Loucy (cell line): Measurements from ENCODE around the gene PPP3CA.

ENCODE experiments used
- H2AFZ ChIP-seq: fragments of 200-600 bp; sonication (generic); 2 replicates; pipeline ENCODE4 v1.6.0; 2016; ENCODE audit warnings: antibody characterized with exemption, mild to moderate bottlenecking, low read length, moderate library complexity
- H3F3A ChIP-seq: fragments of 200-600 bp; 2 replicates; pipeline ENCODE4 v1.6.0; 2016; ENCODE audit warnings: antibody characterized with exemption, low read depth, mild to moderate bottlenecking
- H3K27me3 ChIP-seq: fragments of 200-600 bp; sonication (generic); 2 replicates; pipeline ENCODE4 v1.6.1; 2014; ENCODE audit warnings: low read length, mild to moderate bottlenecking; ENCODE audit not compliant: insufficient read depth, poor library complexity, severe bottlenecking
- H3K36me3 ChIP-seq: fragments of 200-600 bp; sonication (generic); 2 replicates; pipeline ENCODE4 v1.6.1; 2016; ENCODE audit warnings: low read length; ENCODE audit not compliant: insufficient read depth
- H3K4me1 ChIP-seq: fragments of 200-600 bp; sonication (generic); 2 replicates; pipeline ENCODE4 v1.5.1; 2014; ENCODE audit warnings: low read length, mild to moderate bottlenecking; ENCODE audit not compliant: insufficient read depth, poor library complexity, severe bottlenecking
- H3K4me2 ChIP-seq: fragments of 200-600 bp; sonication (generic); 2 replicates; pipeline ENCODE4 v1.6.0; 2014; ENCODE audit warnings: antibody characterized with exemption, low read length, low read depth, mild to moderate bottlenecking; ENCODE audit not compliant: poor library complexity, severe bottlenecking
- H3K4me3 ChIP-seq: fragments of 200-600 bp; sonication (generic); 2 replicates; pipeline ENCODE4 v1.5.1; 2014; ENCODE audit warnings: low read length, mild to moderate bottlenecking, mixed read lengths; ENCODE audit not compliant: poor library complexity, severe bottlenecking
- H3K79me2 ChIP-seq: fragments of 200-600 bp; sonication (generic); 2 replicates; pipeline ENCODE4 v1.6.1; 2014; ENCODE audit warnings: low read length; ENCODE audit not compliant: insufficient read depth
- H3K9ac ChIP-seq: fragments of 200-600 bp; sonication (generic); 2 replicates; pipeline ENCODE4 v1.6.0; 2014; ENCODE audit warnings: mild to moderate bottlenecking, low read depth, low read length, moderate library complexity; ENCODE audit not compliant: poor library complexity, severe bottlenecking
- H3K9me2 ChIP-seq: fragments of 200-600 bp; sonication (generic); replicated peaks from 2 replicates; pipeline ENCODE4 v1.6.1; 2016; ENCODE audit warnings: low read depth, low read length, mixed read lengths
- H3K9me3 ChIP-seq: fragments of 200-600 bp; sonication (generic); 2 replicates; pipeline ENCODE4 v1.6.1; 2014; ENCODE audit warnings: mild to moderate bottlenecking, antibody characterized with exemption, low read length, low read depth; ENCODE audit not compliant: insufficient read depth
- H4K20me1 ChIP-seq: fragments of 200-600 bp; sonication (generic); 2 replicates; pipeline ENCODE4 v1.6.0; 2014; ENCODE audit warnings: antibody characterized with exemption, low read length, mild to moderate bottlenecking; ENCODE audit not compliant: insufficient read depth, poor library complexity, severe bottlenecking
- EZH2phosphoT487 ChIP-seq: fragments of 200-600 bp; IDR thresholded peaks from 2 replicates; pipeline ENCODE4 v1.6.1; 2018; ENCODE audit warnings: antibody characterized with exemption, mild to moderate bottlenecking, moderate library complexity, borderline replicate concordance
- TF ChIP-seq, protein P1 (sequence below): fragments of 200-600 bp; sonication (generic); conservative IDR thresholded peaks from 2 replicates; pipeline ENCODE4 v1.5.1; 2014; ENCODE audit warnings: mild to moderate bottlenecking, antibody characterized with exemption, low read length

The PPP3CA gene

GRCh38 chr4:101224358-101225218 lies 122.7 kb downstream of the PPP3CA start:
- H3K4me2 ChIP-seq, result no peak overlapping the region
- no peaks in the 10 kb centered on the region for H3K27me3 ChIP-seq
- no peaks in the 10 kb centered on the region for H3K4me1 ChIP-seq
- H3K79me2 ChIP-seq, result peaks cover 13% of the 10 kb centered on the region; the same call in 1 of the 2 replicates
- no peak overlapping the region for H3K9ac ChIP-seq
- H3K4me3 ChIP-seq, result no peak overlapping the region
- no peaks in the 10 kb centered on the region for H3K36me3 ChIP-seq
- H3F3A ChIP-seq, result no peaks in the 10 kb centered on the region
- TF ChIP-seq EZH2phosphoT487, result no peak
- TF ChIP-seq, protein P1, sequence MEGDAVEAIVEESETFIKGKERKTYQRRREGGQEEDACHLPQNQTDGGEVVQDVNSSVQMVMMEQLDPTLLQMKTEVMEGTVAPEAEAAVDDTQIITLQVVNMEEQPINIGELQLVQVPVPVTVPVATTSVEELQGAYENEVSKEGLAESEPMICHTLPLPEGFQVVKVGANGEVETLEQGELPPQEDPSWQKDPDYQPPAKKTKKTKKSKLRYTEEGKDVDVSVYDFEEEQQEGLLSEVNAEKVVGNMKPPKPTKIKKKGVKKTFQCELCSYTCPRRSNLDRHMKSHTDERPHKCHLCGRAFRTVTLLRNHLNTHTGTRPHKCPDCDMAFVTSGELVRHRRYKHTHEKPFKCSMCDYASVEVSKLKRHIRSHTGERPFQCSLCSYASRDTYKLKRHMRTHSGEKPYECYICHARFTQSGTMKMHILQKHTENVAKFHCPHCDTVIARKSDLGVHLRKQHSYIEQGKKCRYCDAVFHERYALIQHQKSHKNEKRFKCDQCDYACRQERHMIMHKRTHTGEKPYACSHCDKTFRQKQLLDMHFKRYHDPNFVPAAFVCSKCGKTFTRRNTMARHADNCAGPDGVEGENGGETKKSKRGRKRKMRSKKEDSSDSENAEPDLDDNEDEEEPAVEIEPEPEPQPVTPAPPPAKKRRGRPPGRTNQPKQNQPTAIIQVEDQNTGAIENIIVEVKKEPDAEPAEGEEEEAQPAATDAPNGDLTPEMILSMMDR, result no peak
- no peaks in the 10 kb centered on the region for H3K9me3 ChIP-seq
- no peaks in the 10 kb centered on the region for H3K9me2 ChIP-seq
- H4K20me1 ChIP-seq, result no peaks in the 10 kb centered on the region
- no peak overlapping the region for H2AFZ ChIP-seq

DNA sequence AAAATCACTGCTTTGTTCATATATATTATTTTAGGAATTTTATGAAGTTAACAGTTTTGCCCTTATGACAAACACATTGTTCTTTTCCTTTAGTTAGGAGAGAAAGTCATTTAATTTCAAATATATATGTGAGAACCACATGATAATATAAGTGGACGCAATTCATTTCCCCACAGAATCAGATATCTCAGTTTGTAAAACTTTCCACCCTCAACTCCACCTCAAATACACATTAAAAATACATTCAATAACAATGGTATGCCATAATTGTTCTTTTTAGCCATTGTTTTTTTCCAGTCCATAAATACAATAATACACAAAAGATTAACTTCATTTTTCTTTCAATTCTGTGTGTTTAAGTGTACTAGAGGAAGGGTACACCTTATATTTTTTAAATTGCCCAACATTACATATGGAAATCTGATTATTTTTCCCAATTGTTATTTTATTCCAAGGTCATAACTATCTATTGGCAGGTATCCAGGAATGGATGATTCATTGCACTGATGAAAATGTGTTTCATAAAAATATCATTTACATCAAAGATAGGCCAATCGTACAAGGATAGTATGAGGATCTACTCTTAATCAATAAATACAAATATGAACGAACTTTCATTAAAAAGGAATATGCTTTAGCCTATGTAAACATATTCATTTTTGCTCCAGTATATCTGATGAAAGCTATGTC lies 125.0 kb downstream of the PPP3CA start:
- Histone ChIP-seq H3K4me3 (no peak overlapping the region), H2AFZ (no peak overlapping the region), H3K9me3 (no peaks in the 10 kb centered on the region), H3K4me1 (no peaks in the 10 kb centered on the region), H3F3A (no peaks in the 10 kb centered on the region), H3K4me2 (no peak overlapping the region), H3K9me2 (no peaks in the 10 kb centered on the region), H4K20me1 (no peaks in the 10 kb centered on the region), H3K27me3 (no peaks in the 10 kb centered on the region), H3K79me2 (0 out of 2 replicates have a peak, but pooled peaks cover 7% of the 10 kb centered on the region), H3K9ac (no peak overlapping the region), H3K36me3 (no peaks in the 10 kb centered on the region)
- no peak for TF ChIP-seq EZH2phosphoT487
- TF ChIP-seq, protein P1, result no peak

DNA sequence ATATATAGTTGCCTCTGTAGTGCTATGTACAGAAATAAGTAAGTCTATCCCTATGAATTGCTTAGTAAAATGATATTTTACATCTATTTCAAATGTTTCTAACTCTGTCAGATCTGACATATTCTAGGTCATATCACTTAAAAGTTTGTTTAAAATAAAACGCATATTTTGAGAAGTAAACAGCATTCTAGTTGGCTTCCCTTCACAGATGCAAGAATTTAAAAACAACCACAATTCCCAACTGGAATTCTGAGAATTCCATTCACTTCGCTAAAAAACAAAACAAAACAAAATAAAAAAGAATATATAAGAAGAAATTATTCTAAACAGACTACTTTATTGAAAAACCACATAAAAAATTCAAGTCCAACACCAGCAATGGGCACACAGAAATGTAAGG lies 126.0 kb downstream of the PPP3CA start:
- H3K36me3 ChIP-seq, result no peaks in the 10 kb centered on the region
- H3K9ac ChIP-seq, result no peak overlapping the region
- no peaks in the 10 kb centered on the region for H3K9me2 ChIP-seq
- H2AFZ ChIP-seq, result no peak overlapping the region
- TF ChIP-seq EZH2phosphoT487, result no peak
- TF ChIP-seq, protein P1, result no peak
- H3K4me1 ChIP-seq, result no peaks in the 10 kb centered on the region
- no peaks in the 10 kb centered on the region for H3K27me3 ChIP-seq
- H3K79me2 ChIP-seq, result 0 out of 2 replicates have a peak, but pooled peaks cover 7% of the 10 kb centered on the region
- H3K4me2 ChIP-seq, result no peak overlapping the region
- H3K9me3 ChIP-seq, result no peaks in the 10 kb centered on the region
- H3F3A ChIP-seq, result no peaks in the 10 kb centered on the region
- no peak overlapping the region for H3K4me3 ChIP-seq
- H4K20me1 ChIP-seq, result no peaks in the 10 kb centered on the region
